ENCODE data around the gene LCE1F. TPM values are rescaled to one million over a fixed set of nuclear protein-coding genes. Genes with fewer than 3 reads are reported as not detected.

LCE1F gene
- total RNA-seq, 1 donor, result not detected

GRCh38 chr1:152743371-152744145 lies 31.4 kb upstream of the LCE1F start:
- H3K4me3 ChIP-seq (ENCODE audit: low read depth, low read length), result no peak overlapping the region
- no peak for DNase-seq (ENCODE audit: low read depth)
- no peak for TF ChIP-seq CTCF (IDR thresholded peaks at IDR 0.05; ENCODE audit: insufficient read depth, low read depth, low read length)

GRCh38 chr1:152745289-152745704 lies 29.6 kb upstream of the LCE1F start:
- H3K4me3 ChIP-seq (ENCODE audit: low read depth, low read length), result no peak overlapping the region
- no peak for TF ChIP-seq CTCF (IDR thresholded peaks at IDR 0.05; ENCODE audit: insufficient read depth, low read depth, low read length)
- peak; percentile 2 for DNase-seq (ENCODE audit: low read depth)

- TF ChIP-seq CTCF (IDR thresholded peaks at IDR 0.05; ENCODE audit: insufficient read depth, low read depth, low read length), result no peak
- H3K4me3 ChIP-seq (ENCODE audit: low read depth, low read length), result no peak overlapping the region
- DNase-seq (ENCODE audit: low read depth), result no peak
Measured at GRCh38 chr1:152745765-152746444, 29.0 kb upstream of the LCE1F start.

GRCh38 chr1:152747831-152748230 lies 27.1 kb upstream of the LCE1F start:
- no peak for DNase-seq (ENCODE audit: low read depth)
- TF ChIP-seq CTCF (IDR thresholded peaks at IDR 0.05; ENCODE audit: insufficient read depth, low read depth, low read length), result no peak
- no peak overlapping the region for H3K4me3 ChIP-seq (ENCODE audit: low read depth, low read length)

- DNase-seq (ENCODE audit: low read depth), result peak; percentile 34
- H3K4me3 ChIP-seq (ENCODE audit: low read depth, low read length), result no peak overlapping the region
- no peak for TF ChIP-seq CTCF (IDR thresholded peaks at IDR 0.05; ENCODE audit: insufficient read depth, low read depth, low read length)
Measured at GRCh38 chr1:152752225-152752624, 22.7 kb upstream of the LCE1F start.

- H3K4me3 ChIP-seq (ENCODE audit: low read depth, low read length), result no peak overlapping the region
- no peak for TF ChIP-seq CTCF (IDR thresholded peaks at IDR 0.05; ENCODE audit: insufficient read depth, low read depth, low read length)
- DNase-seq (ENCODE audit: low read depth), result no peak
Measured at GRCh38 chr1:152753586-152753985, 21.4 kb upstream of the LCE1F start.
